WI38 (cell line): ENCODE results near the gene TCEANC2.

Source experiments
- H3K4me3 ChIP-seq: 2 replicates; pipeline ENCODE4 v1.5.1; 2011; ENCODE audit warnings: low read depth, mild to moderate bottlenecking, control low read depth, low read length
- CTCF ChIP-seq: IDR thresholded peaks from 2 replicates; pipeline ENCODE4 v1.5.1; 2012; ENCODE audit warnings: low read depth, mild to moderate bottlenecking, control low read depth, low read length

Gene TCEANC2

GRCh38 chr1:54110996-54111395, 57.6 kb downstream of the TCEANC2 start:
- no peak for TF ChIP-seq CTCF
- H3K4me3 ChIP-seq = no peak overlapping the region

- no peak for TF ChIP-seq CTCF
- H3K4me3 ChIP-seq = no peak overlapping the region
These were observed 58.2 kb downstream of the TCEANC2 start for GRCh38 chr1:54111624-54112023.

GRCh38 chr1:54112027-54112426, 58.6 kb downstream of the TCEANC2 start:
- no peak for TF ChIP-seq CTCF
- no peak overlapping the region for H3K4me3 ChIP-seq

GRCh38 chr1:54112705-54113368, 59.4 kb downstream of the TCEANC2 start:
- H3K4me3 ChIP-seq = no peak overlapping the region
- TF ChIP-seq CTCF = no peak

- no peak for TF ChIP-seq CTCF
These were observed 60.6 kb downstream of the TCEANC2 start for GRCh38 chr1:54114001-54114400.

GRCh38 chr1:54114955-54115354, 61.5 kb downstream of the TCEANC2 start:
- no peak overlapping the region for H3K4me3 ChIP-seq
- TF ChIP-seq CTCF = no peak

More at GRCh38 chr1:54114001-54114400, 60.6 kb downstream of the TCEANC2 start:
- no peak overlapping the region for H3K4me3 ChIP-seq

GRCh38 chr1:54115520-54115919, 62.1 kb downstream of the TCEANC2 start:
- no peak overlapping the region for H3K4me3 ChIP-seq
- no peak for TF ChIP-seq CTCF
